ENCODE measurements around the gene ITPR1. TPM values are rescaled to one million over a fixed set of nuclear protein-coding genes. Genes with fewer than 3 reads are reported as not detected.

Gene ITPR1
- total and polyA plus RNA-seq, 2 experiments from 2014 or later, result 6.8 to 21.0 TPM

GRCh38 chr3:4833471-4833870 lies 340.3 kb downstream of the ITPR1 start:
- H3K79me2 ChIP-seq (replicated peaks; ENCODE audit: insufficient read depth), result no peaks in the 10 kb centered on the region
- ATAC-seq, result no peak
- Mint-ChIP-seq H3K9me3 (no peaks in the 10 kb centered on the region), H3K4me3 (no peak overlapping the region), H3K27ac (peak overlapping the region; percentile 71; the same call in 1 of the 2 replicates), H3K36me3 (ENCODE audit: low read depth) (no peaks in the 10 kb centered on the region), H3K4me1 (peaks cover 14% of the 10 kb centered on the region), H3K27me3 (ENCODE audit: insufficient read depth, low read depth, poor library complexity) (no peaks in the 10 kb centered on the region)
- H3K4me1 ChIP-seq (ENCODE audit: insufficient read depth), result no peaks in the 10 kb centered on the region
- no peaks in the 10 kb centered on the region for H3K27me3 ChIP-seq (ENCODE audit: insufficient read depth)
- DNase-seq (ENCODE audit: low spot score), result no peak
- H3K9me2 ChIP-seq (ENCODE audit: insufficient read depth), result no peaks in the 10 kb centered on the region
- no peak overlapping the region for H3K4me2 ChIP-seq
- no peak overlapping the region for H3K4me3 ChIP-seq
- H4K20me1 ChIP-seq (replicated peaks; ENCODE audit: insufficient read depth), result no peaks in the 10 kb centered on the region
- H3K27ac ChIP-seq (ENCODE audit: low read depth), result no peak overlapping the region
- no peaks in the 10 kb centered on the region for H3K36me3 ChIP-seq (ENCODE audit: insufficient read depth)
- no peak for TF ChIP-seq ZNF331 (CRISPR knock-in tag; IDR thresholded peaks at IDR 0.05; ENCODE audit: low read depth)
- no peak for TF ChIP-seq POLR2AphosphoS5 (IDR thresholded peaks at IDR 0.05; ENCODE audit: low read depth)
- TF ChIP-seq CREB1 (CRISPR knock-in tag; IDR thresholded peaks at IDR 0.05; ENCODE audit: low read depth), result no peak
- no peak for TF ChIP-seq CTCF (conservative IDR thresholded peaks at IDR 0.05; ENCODE audit: low read depth in 2 of 2)
- no peak for TF ChIP-seq REST (IDR thresholded peaks at IDR 0.05; ENCODE audit: unreplicated experiment)
- no peak for TF ChIP-seq EZH2phosphoT487 (IDR thresholded peaks at IDR 0.05; ENCODE audit: unreplicated experiment)
- TF ChIP-seq ZNF462 (CRISPR knock-in tag; IDR thresholded peaks at IDR 0.05), result no peak
- TF ChIP-seq STAT1 (IDR thresholded peaks at IDR 0.05; ENCODE audit: unreplicated experiment), result no peak
- no peak for TF ChIP-seq ZNF114 (CRISPR knock-in tag; IDR thresholded peaks at IDR 0.05)
- no peak for TF ChIP-seq NANOG (IDR thresholded peaks at IDR 0.05; ENCODE audit: borderline replicate concordance)
- TF ChIP-seq ETS1 (IDR thresholded peaks at IDR 0.05), result no peak
- no peak for TF ChIP-seq JUNB (IDR thresholded peaks at IDR 0.05; ENCODE audit: unreplicated experiment)
- TF ChIP-seq EZH2 (IDR thresholded peaks at IDR 0.05; ENCODE audit: low read depth, unreplicated experiment), result no peak
- no peaks in the 10 kb centered on the region for H3F3A ChIP-seq (replicated peaks; ENCODE audit: low read depth)
- H2AFZ ChIP-seq, result no peak overlapping the region

Data from GM23338 (cell line).